ENCODE data around the gene R3HDML.

DNA sequence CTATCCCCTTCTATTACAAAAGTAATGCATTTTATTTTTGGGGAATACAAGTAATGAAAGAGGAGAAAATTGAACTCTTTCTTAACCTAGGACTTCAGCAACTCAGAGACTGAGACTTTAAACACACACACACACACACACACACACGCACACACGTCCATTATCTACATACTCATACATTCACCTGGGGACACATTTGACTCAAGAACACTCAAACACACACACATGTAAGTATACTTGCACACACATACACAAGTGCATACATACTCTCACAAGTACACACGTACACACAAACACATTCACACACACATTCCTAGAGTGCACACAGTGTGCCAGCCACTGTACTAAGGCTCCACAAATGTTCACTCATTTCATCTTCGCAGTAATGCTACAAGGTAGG, 2.1 kb upstream of the R3HDML start:
- TF ChIP-seq, protein P1, sequence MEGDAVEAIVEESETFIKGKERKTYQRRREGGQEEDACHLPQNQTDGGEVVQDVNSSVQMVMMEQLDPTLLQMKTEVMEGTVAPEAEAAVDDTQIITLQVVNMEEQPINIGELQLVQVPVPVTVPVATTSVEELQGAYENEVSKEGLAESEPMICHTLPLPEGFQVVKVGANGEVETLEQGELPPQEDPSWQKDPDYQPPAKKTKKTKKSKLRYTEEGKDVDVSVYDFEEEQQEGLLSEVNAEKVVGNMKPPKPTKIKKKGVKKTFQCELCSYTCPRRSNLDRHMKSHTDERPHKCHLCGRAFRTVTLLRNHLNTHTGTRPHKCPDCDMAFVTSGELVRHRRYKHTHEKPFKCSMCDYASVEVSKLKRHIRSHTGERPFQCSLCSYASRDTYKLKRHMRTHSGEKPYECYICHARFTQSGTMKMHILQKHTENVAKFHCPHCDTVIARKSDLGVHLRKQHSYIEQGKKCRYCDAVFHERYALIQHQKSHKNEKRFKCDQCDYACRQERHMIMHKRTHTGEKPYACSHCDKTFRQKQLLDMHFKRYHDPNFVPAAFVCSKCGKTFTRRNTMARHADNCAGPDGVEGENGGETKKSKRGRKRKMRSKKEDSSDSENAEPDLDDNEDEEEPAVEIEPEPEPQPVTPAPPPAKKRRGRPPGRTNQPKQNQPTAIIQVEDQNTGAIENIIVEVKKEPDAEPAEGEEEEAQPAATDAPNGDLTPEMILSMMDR (optimal IDR thresholded peaks at IDR 0.05 in 1 of 3, IDR thresholded peaks at IDR 0.05 in 1 of 3, conservative IDR thresholded peaks at IDR 0.05 in 1 of 3; ENCODE audit: extremely low read depth in 1 of 3, insufficient read depth in 2 of 3, low read length in 3 of 3): no peak
- TF ChIP-seq EZH2 (IDR thresholded peaks at IDR 0.05; ENCODE audit: low read length): no peak
